IPS-11a (cell line): ENCODE data around the gene CDC42.

Experiments
- H3K4me3 ChIP-seq: one replicate; pipeline ENCODE4 v1.5.1; 2013; ENCODE audit warnings: low read depth, low read length, control low read depth

Gene CDC42

GRCh38 chr1:22126531-22126930 lies 74.0 kb downstream of the CDC42 start:
- H3K4me3 ChIP-seq, result no peak overlapping the region

- no peak overlapping the region for H3K4me3 ChIP-seq
These were observed 74.7 kb downstream of the CDC42 start for GRCh38 chr1:22127248-22127647.

DNA sequence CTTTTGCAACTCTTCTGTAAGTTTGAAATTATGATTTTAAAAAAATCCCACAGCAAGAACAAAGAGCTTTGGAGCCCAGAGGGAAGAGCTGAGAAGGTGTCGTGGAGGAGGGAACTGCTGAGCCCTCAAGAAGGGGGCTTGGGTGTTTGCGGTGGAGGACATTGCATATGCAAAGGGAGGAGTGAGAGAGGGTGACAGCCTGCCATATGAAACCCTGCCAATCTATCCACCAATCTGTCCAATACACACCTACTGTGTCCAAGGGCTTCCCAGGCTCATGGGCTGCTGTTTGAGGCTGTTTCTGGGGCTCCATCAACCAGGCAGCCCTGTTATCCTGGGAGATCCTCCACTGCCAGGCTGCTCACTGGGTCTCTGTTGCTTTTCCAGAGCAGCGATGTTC lies 75.2 kb downstream of the CDC42 start:
- H3K4me3 ChIP-seq, result no peak overlapping the region

GRCh38 chr1:22128392-22128791 lies 75.9 kb downstream of the CDC42 start:
- H3K4me3 ChIP-seq, result no peak overlapping the region

- no peak overlapping the region for H3K4me3 ChIP-seq
These were observed 77.1 kb downstream of the CDC42 start for GRCh38 chr1:22129501-22130117.

DNA sequence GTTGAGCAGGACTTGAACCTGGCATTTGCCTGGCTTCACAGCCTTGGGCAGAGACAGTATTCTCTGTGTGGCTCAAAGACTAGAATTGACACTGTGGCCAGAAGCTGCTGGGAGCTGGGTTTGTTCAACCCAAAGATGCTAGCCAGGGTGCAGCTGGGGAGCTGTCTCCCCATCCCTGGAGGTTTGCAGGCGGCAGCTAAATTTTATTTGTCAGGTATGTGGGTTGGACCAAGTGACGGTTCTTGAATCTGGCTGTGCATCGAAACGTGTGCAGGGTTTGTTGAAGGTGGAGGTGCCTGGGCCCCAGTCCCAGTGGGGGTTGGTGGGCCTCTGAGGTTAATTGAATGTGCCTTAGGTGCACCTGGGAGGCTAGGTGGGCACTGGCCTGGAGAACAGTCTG lies 78.6 kb downstream of the CDC42 start:
- no peak overlapping the region for H3K4me3 ChIP-seq

- H3K4me3 ChIP-seq, result no peak overlapping the region
These were observed 79.5 kb downstream of the CDC42 start for GRCh38 chr1:22131875-22132486.

- no peak overlapping the region for H3K4me3 ChIP-seq
These were observed 80.2 kb downstream of the CDC42 start for GRCh38 chr1:22132517-22133235.

DNA sequence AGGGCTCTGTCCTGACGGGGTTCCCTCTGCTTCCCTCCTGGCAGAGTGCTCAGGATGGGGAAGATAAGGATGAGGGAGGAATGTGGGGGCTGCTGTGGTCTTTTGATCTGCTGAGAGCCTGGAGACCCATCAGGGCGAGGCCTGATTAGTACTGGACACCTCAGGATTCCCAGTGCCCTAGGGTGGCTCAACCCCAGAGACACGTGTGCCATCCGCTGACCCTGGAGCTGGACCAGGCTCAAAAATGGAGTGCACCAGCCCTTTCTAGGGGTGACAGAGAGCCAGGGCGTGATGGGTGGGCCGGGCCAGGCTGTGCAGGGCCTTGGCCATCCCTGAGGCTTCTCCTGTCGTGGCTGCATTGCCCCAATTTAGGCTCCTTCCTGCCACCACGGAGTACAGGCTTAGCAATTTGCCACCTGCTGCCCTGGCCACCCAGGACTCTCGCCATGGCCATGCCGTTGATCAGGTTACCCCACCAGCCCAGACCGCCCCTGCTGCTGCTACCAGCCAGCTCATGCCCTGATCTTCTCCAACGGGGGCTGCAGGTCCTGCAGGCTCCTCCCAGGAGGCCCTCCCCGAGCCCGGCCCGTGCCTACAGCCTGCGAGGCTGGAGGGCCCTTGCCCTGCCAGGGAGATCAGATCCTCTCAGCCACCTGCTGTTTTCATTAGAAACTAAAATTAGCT lies 80.9 kb downstream of the CDC42 start:
- no peak overlapping the region for H3K4me3 ChIP-seq

GRCh38 chr1:22133931-22134324 lies 81.4 kb downstream of the CDC42 start:
- no peak overlapping the region for H3K4me3 ChIP-seq

DNA sequence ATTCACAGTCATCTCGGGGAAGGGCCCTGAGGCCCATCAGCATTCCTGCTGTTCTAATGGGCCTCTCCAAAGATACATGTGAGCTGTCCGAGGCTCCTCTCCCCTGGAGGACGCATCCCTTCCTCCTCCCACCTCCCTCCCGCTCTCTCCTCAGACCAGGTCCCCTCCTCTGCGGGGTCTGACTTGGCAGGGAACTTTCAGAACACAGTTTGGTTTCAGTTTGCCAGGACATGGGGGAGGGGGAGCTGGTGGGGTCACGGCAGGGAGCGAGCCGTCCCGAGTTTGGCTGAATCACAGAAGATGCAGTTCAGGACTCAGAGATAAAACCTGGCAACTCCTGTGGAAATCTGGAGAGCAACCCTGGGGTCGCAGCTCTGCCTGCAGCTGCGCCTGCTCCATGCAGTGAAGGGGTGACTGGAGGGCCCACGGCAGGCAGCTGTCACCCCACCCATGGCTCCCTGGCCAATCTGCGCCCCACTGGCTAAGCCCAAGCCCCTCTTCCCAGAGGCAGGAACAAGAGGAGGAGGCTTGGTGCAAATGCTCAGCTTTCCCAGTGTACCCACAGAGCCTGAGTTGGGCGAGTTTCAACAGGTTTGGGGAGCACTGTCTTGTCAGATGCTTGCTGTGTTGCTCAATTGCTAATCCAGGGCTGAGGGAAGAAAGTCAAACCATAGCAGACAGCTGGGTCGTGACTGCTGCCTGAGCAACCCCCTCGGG lies 84.7 kb downstream of the CDC42 start:
- no peak overlapping the region for H3K4me3 ChIP-seq

DNA sequence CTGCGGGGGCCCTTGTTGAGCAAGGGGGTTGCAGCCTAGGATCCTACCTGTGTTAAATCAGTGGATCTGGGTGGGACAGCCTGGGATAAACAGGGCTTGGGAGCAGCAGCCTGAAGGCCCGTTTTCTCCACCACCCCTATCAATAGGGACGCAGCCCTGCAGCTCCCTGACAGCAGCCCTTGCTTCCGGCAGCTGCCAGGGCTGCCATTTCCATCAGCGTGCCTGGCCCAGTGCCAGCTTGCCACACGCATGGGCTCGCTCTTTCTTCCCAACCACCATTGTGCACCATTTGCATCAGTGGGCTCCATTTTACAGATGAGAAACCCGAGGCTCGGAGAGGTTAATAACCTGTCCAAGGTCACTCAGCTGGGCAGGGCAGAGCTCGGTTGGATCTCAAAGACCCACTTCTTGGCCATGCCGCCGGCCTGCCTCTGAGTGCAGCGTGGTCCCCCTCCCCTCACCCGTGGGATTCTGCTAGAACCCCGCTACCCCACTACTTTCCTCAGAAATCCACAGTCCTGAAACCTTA lies 86.6 kb downstream of the CDC42 start:
- no peak overlapping the region for H3K4me3 ChIP-seq

DNA sequence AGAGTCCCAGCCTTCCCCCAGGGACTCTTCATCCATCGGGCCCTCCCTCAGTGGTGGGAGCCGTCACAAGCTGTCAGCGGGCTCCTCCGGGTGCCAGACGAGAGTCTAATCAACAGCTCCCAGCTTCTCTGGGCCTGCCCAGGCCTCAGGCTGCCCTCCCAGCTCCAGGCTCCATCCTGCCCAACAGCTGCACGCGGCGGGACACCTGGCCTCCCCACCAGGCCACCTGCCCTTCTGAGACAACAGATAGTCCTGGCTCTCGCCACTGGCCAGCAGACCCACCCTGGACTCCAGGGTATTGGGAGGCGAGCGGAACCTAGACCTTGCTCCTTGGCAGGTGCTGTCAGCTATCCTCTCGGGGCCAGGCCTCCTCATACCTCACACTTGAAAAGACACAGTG lies 87.3 kb downstream of the CDC42 start:
- H3K4me3 ChIP-seq, result no peak overlapping the region
